Epidermal melanocyte (primary cell): ENCODE measurements around the gene IQSEC3.

Experiments
- DNase-seq: peaks from one replicate; pipeline ENCODE4 v3.0.0; 2011; ENCODE audit warnings: low spot score; ENCODE audit not compliant: insufficient read length

The IQSEC3 gene

DNA sequence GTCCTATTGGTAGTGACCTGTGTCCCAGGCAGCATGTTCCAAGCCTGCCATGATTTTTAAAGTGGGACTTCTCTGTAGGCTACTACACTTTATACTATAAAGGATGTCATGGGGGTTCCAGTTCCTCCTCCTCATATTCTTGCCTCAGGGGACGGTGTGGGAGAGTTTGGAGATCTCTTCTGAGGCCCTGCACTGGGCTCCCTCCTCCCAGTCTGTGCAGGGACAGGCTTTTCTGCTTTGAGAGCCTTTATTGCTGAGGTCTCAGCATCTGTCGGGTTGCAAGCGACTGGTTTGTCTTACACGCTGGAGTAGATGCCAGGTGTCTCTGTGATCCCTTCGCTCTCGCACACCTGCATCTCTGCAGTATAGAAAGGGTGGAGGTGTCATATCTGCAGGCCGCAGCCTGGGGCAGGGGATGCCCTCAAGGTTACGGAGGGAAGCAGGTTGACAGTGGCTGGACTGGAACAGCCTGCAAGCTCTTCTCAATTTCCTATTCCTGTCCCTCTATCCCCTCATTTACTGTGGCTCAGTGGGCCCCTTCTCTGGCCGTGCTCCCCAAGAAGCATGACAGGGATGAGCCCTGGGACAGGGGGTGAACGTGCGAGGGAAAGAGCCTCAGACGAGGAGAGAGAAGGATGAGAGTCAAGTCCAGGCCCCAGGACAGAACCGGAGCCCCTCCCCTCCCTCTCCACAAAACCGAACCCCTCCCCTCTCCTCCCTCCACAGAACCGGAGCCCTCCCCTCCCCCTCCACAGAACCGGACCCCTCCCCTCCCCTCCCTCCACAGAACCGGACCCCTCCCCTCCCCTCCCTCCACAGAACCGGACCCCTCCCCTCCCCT, 96.1 kb downstream of the IQSEC3 start:
- no peak for DNase-seq

DNA sequence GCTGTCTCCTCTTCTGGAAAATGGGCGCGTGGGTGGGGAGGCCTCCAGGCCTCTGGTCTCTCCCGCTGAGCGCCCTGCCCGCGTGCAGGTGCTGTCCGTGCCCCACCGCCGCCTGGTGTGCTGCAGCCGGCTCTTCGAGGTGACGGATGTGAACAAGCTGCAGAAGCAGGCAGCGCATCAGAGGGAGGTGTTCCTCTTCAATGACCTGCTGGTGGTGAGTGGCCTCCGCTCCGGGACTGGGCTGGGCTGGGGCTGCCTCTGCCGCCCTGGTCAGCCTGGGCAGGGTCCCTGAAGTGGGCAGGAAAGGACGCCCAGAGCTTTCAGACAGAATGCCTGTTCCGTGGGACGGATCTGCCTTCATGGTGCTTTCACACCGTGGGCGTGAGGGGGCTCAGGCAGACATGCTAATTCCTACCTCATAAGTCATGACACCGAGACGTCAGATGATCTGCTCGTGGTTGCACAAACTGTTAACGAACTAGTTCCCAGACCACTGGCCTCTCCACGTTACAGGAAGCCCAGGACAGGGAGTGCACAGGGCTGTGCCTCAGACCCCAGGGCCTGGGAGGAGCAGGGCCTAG, 96.9 kb downstream of the IQSEC3 start:
- no peak for DNase-seq

DNA sequence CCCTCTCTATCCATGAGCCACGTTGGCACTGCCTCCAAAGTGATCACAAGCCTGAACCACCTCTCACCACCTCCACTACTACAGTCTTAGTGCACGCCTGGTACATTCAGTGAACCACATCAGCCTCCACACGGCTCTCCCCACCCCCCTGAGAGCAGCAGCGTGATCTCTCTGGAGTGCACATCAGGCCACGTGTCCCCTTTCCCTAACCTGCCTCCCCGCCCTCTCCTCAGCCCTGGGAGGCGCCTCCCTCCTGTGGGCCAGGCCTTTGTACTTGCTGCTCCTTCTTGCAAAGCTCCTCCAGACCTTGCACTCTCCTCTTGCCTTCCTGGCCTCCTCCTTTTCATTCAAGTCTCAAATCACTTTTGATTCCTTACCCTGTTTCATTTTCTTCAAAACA, 97.6 kb downstream of the IQSEC3 start:
- DNase-seq: no peak

GRCh38 chr12:165862-166368, 99.3 kb downstream of the IQSEC3 start:
- DNase-seq: no peak

DNA sequence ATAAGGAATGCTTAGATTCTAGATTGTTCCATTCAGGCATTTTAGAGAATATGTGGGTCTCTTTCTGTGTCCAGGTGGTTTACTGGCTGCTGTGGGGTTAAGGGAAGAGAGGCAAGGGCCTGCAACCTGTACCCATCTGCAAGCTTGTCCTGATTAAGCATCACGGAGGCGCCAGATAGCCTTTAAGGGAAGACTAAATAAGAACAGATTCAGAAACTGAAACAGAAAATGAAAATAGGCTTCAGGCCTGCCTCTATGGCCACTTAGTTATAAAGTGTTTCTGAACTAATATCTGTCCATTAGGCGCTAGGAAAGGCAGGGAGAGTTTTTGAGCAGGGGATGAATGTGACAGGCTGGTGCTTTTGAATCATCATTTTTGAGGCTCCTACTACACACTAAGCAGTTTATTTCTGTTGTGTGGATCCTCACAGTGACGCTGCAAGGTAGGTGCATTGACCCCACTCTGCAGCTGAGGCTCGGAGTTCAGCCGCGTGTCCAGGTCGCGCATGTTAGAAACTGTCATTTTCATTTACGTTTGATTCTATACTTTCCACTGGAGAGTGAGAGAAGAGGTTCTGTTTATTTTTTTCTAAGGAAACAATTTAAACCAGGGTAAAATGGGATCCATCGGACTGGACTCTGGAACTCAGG, 100.0 kb downstream of the IQSEC3 start:
- no peak for DNase-seq

DNA sequence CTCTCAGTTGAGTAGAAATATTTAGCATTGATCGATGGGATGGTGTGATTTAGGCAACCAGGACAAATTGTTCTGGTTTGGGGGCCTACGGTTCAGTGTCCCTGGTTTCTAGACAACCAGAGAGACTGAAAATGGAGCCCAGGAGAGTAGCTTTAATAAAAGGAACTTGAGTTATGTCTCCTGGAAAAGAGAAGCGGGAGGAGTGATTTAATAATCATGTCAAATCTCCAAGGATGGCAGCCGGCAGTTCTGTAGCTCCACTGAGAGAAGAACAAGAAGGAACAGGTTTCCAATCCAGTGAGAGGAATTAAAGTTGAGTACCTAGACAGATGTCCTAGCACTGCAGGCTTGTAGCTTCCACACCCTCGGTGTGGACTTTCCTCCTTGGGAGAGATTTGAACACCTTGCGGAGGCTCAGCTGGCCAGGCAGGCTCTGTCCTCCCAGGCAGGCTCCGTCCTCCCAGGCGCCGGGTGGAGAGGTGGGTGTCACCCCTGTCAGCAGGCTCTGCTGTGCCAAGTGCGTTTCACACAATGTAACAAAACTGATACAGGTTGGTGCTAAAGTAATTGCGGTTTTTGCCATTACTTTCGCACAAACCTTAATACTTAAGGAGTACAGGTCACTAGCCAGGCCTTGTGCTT, 101.5 kb downstream of the IQSEC3 start:
- no peak for DNase-seq

- DNase-seq: no peak
These were observed 102.4 kb downstream of the IQSEC3 start for GRCh38 chr12:168763-169525.

GRCh38 chr12:169528-170370, 103.2 kb downstream of the IQSEC3 start:
- no peak for DNase-seq

GRCh38 chr12:170371-171225, 104.0 kb downstream of the IQSEC3 start:
- DNase-seq: no peak

DNA sequence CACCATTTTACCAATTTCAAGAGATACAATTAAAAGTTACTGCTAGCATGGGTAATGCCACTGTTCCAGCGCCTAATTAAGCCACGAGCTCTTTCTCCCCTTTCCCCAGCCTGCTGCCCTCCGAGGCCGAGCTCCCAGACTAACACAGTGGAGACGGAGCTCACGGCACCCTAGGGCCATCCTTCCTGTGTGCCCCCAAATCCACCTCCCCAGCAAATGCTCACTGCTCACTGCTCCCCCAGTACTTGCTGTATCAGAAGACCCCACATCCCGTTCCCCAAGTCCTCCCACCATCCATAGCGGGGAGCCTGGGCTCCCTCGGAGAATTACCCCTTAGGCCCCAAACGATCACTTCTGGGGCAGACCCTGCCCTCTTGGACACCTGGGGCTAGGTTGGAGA, 104.7 kb downstream of the IQSEC3 start:
- DNase-seq: no peak

GRCh38 chr12:171743-172676, 105.4 kb downstream of the IQSEC3 start:
- DNase-seq: no peak

DNA sequence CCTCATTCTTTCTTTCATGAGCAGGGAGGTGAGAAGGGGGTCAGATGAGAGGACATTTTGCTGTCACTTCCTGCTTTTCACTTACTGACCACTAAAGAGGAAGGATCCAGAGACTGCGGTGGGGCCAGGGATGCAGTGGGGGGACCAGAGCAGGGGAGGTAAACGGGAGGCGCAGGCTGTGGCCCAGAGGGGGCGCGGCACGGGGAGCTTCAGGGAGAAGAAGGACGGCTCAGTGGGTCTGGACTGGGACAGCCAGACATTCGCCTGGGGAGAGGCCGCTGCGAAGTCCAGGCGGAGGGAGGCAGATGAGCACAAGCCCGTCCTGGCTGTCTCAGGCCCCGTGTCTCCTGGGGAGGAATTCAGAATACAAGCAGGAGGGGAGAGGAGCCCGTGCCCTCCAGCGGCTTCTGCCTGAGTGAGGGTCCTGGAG, 106.2 kb downstream of the IQSEC3 start:
- no peak for DNase-seq

DNA sequence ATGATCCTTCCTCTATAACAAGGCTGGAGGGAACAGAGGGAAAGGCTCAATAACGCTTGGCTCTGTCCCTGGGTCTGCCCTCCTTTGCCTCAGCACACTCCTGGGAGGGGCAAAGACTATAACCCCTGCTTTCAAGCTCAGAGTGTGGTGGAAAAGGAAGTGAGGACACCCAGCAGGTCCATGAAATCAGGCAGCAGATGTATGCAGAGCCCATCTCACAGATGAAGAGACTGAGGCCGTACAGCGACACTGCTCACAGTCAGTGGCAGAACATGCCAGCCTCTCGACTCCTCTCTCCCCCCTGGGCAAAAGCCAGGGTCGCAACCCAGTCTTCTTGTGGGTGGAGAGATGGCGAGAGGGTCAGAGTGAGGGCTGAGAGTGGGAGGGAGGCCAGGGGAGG, 107.6 kb downstream of the IQSEC3 start:
- DNase-seq: no peak

DNA sequence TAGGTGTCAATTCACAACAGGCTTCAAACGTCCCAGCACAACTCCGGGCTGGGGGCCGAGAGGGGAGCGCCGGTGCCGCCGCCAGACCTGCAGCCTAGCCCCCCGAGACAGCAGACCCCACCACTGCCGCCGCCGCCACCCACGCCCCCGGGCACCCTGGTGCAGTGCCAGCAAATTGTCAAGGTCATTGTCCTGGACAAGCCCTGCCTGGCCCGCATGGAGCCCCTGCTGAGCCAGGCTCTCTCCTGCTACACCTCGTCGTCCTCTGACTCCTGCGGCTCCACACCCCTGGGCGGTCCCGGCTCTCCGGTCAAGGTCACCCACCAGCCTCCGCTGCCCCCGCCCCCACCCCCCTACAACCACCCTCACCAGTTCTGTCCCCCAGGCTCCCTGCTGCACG, 108.0 kb downstream of the IQSEC3 start:
- no peak for DNase-seq

- no peak for DNase-seq
These were observed 108.7 kb downstream of the IQSEC3 start for GRCh38 chr12:175250-175649.

- no peak for DNase-seq
These were observed 109.2 kb downstream of the IQSEC3 start for GRCh38 chr12:175759-176158.

DNA sequence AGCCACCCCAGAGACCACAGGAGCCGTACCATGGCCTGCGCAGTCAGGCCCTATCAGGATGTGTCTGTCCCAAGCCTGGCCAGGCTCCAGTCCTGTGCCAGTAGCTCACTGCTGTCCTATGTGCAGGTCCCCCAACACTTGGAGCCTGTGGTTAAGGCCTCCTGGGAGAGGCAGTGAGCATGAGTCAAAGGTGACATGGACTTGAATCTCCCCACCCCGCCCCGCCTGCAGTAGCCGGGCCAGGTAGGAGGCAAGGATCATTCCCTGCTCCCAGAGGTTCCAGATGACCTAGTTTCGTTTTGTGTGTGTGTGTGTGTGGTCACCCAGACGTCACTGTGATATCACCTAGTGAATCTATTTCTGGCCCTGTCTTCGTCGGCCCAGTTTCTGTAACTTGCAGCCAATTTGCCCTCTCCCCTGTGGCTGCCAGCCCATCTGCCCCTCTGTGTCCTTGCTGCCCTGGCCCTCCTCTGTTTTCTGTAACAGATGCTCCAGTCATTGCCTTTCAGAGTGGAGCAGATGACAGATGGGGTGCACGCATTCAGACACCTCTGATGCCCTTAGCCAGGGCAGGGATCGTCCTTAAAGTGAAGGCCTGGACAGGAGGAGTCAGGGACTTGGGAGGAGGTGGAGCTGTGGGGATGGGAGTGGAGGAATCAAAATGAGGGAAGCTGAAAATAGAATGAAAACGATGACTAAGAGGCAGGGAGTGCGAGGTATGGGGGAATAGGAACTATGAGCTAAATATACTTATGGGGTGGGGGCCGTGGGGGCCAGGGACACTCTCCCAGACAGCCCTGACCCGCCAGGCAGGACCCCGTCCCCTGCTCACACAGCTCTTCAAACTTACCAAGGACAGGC, 110.0 kb downstream of the IQSEC3 start:
- no peak for DNase-seq
